GM12878 (cell line): Measurements from ENCODE around the gene COL9A2. TPM values are rescaled to one million over a fixed set of nuclear protein-coding genes. Genes with fewer than 3 reads are reported as not detected.

ENCODE experiments used
- ATAC-seq: fragments of 200-7000 bp; cut with Tn5 transposase; 3 replicates; pipeline ENCODE4 v1.9.1; 2020; ENCODE audit warnings: mild to moderate bottlenecking, moderate library complexity
- BruUV-seq: library from RNA; stranded (reverse); fragments of 400-500 nt; replicated peaks from 2 replicates; lab custom pipeline; 2021; lab: Mats Ljungman, UMichigan
- CTCF ChIA-PET: fragments of 300-600 bp; sonication (Branson Sonifier 250); formaldehyde crosslinking; extraction: SDS; loops from one replicate; lab custom pipeline; 2021; ENCODE audit warnings: inconsistent platforms; lab: Yijun Ruan, JAX
- POLR2A ChIA-PET: fragments of 350-600 bp; formaldehyde crosslinking; extraction: SDS; loops from one replicate; lab custom pipeline; 2021; ENCODE audit warnings: inconsistent platforms; lab: Charles Lee
- RAD21 ChIA-PET: fragments of 300-600 bp; sonication (Branson Sonifier 250); formaldehyde crosslinking; loops from one replicate; lab custom pipeline; 2023; ENCODE audit warnings: antibody characterized with exemption; ENCODE audit not compliant: unreplicated experiment; lab: Charles Lee
- SMC1A ChIA-PET: fragments of 300-600 bp; sonication (Branson Sonifier 250); formaldehyde crosslinking; loops from one replicate; lab custom pipeline; 2023; ENCODE audit not compliant: unreplicated experiment, uncharacterized antibody; lab: Charles Lee
- DNase-seq: peaks from one replicate; pipeline ENCODE4 v3.0.0-alpha.2; 2011; ENCODE audit warnings: low read depth, low spot score
- FAIRE-seq: peaks from 3 replicates; lab custom pipeline; 2011; peaks lifted over from hg19 to GRCh38; lab: Jason Lieb, UNC
- H2AFZ ChIP-seq: 2 replicates; pipeline ENCODE4 v1.6.0; 2011; ENCODE audit warnings: low read depth, low read length, control low read depth; ENCODE audit not compliant: control insufficient read depth
- H3K27ac ChIP-seq: 2 replicates; pipeline ENCODE4 v1.5.1; 2011; ENCODE audit warnings: control low read depth; ENCODE audit not compliant: control insufficient read depth, insufficient read depth
- H3K27me3 ChIP-seq, 2 experiments: replicated peaks in 1 of 2; 2 replicates each; pipeline versions ENCODE4 v1.6.0 to v1.6.1; 2011; ENCODE audit warnings: low read length in 1 of 2; ENCODE audit not compliant: control insufficient read depth in 2 of 2, insufficient read depth in 2 of 2
- H3K36me3 ChIP-seq, 2 experiments: 2 replicates each; pipeline ENCODE4 v1.5.1; 2011; ENCODE audit warnings: low read length in 1 of 2; ENCODE audit not compliant: control insufficient read depth in 2 of 2, insufficient read depth in 2 of 2
- H3K4me1 ChIP-seq: 2 replicates; pipeline ENCODE4 v1.6.1; 2011; ENCODE audit warnings: mild to moderate bottlenecking, low read length, moderate library complexity, mixed read lengths; ENCODE audit not compliant: control insufficient read depth, insufficient read depth
- H3K4me2 ChIP-seq: 2 replicates; pipeline ENCODE4 v1.6.0; 2011; ENCODE audit warnings: control low read depth; ENCODE audit not compliant: control insufficient read depth, insufficient read depth
- H3K4me3 ChIP-seq: fragments of 200-600 bp; sonication (generic); 2 replicates; pipeline ENCODE4 v1.5.1; 2016
- H3K79me2 ChIP-seq: 2 replicates; pipeline ENCODE4 v1.6.0; 2011; ENCODE audit warnings: low read length; ENCODE audit not compliant: control insufficient read depth, insufficient read depth
- H3K9ac ChIP-seq: 2 replicates; pipeline ENCODE4 v1.8.0; 2011; ENCODE audit warnings: low read length, control low read depth, mixed read lengths; ENCODE audit not compliant: control insufficient read depth, insufficient read depth
- H3K9me3 ChIP-seq: replicated peaks from 3 replicates; pipeline ENCODE4 v1.5.1; 2011; ENCODE audit warnings: mild to moderate bottlenecking, low read length; ENCODE audit not compliant: control insufficient read depth, insufficient read depth
- H4K20me1 ChIP-seq: 2 replicates; pipeline ENCODE4 v1.6.0; 2011; ENCODE audit not compliant: control insufficient read depth, insufficient read depth
- BACH1 ChIP-seq: fragments of 450-650 bp; IDR thresholded peaks from 2 replicates; pipeline ENCODE4 v1.6.1; 2017; ENCODE audit warnings: mild to moderate bottlenecking, borderline replicate concordance
- JUNB ChIP-seq: IDR thresholded peaks from 2 replicates; pipeline ENCODE4 v1.6.1; 2016; ENCODE audit warnings: antibody characterized with exemption, mild to moderate bottlenecking
- POLR2A ChIP-seq: IDR thresholded peaks from 2 replicates; pipeline ENCODE4 v1.6.1; 2011; ENCODE audit warnings: low read depth, mild to moderate bottlenecking, low read length
- RB1 ChIP-seq: fragments of 450-650 bp; formaldehyde crosslinking; IDR thresholded peaks from 2 replicates; pipeline ENCODE4 v1.6.1; 2017; ENCODE audit warnings: mild to moderate bottlenecking, borderline replicate concordance
- RBBP5 ChIP-seq: fragments of 200-600 bp; sonication (generic); conservative IDR thresholded peaks from 2 replicates; pipeline ENCODE4 v1.6.1; 2016
- SIN3A ChIP-seq: IDR thresholded peaks from 2 replicates; pipeline ENCODE4 v1.6.1; 2012; ENCODE audit warnings: low read depth, low read length, improper control_type of control experiment
- STAT1 ChIP-seq: fragments of 450-650 bp; conservative IDR thresholded peaks from 2 replicates; pipeline ENCODE4 v1.6.1; 2014; ENCODE audit warnings: antibody characterized with exemption, mild to moderate bottlenecking
- SUPT20H ChIP-seq: IDR thresholded peaks from 2 replicates; pipeline ENCODE4 v1.6.1; 2011; ENCODE audit warnings: low read depth, mild to moderate bottlenecking, low read length, moderate library complexity, borderline replicate concordance; ENCODE audit not compliant: control insufficient read depth
- ZSCAN29 ChIP-seq: fragments of 450-650 bp; IDR thresholded peaks from 2 replicates; pipeline ENCODE4 v1.6.1; 2017; ENCODE audit warnings: mild to moderate bottlenecking, moderate library complexity
- WGBS: methylation state at CpG from one replicate; pipeline ENCODE4 v1.1.6; 2016; ENCODE audit warnings: low lambda C conversion rate; ENCODE audit not compliant: insufficient replicate concordance, insufficient coverage; ENCODE audit errors: missing lambda C conversion rate; 5-methylcytosine and 5-hydroxymethylcytosine counted together
- in situ Hi-C: fragments of 300-500 bp; cut with MboI; formaldehyde crosslinking; loops from 9 replicates; pipeline ENCODE4 v1.14.3; 2018; ENCODE audit warnings: mixed read lengths
- intact Hi-C: fragments of 100-400 bp; cut with micrococcal nuclease; formaldehyde crosslinking; loops from one replicate; pipeline ENCODE4 v1.14.2; 2022; ENCODE audit not compliant: unreplicated experiment
- polyA plus RNA-seq, 11 experiments: library from polyadenylated mRNA; depleted of rRNA in 4 of 11; unstranded in 6 of 11; stranded (reverse) in 5 of 11; fragments of >200 nt; fragmentation: Nextera tagmentation in 4 of 11; fragmentation: Illumina TruSeq in 1 of 11; extraction: Ambion mirVana in 4 of 11; extraction: Trizol in 1 of 11; gene quantifications; 1 replicate in 1 of 11; 2 replicates in 10 of 11; pipeline versions ENCODE4 v1.2.1 to v1.2.3, GENCODE V29; 2011 to 2016; ENCODE audit warnings: inconsistent platforms in 2 of 11, missing spikeins in 2 of 11, low read depth in 1 of 11
- total RNA-seq, 4 experiments: library from RNA; depleted of rRNA in 3 of 4; stranded (reverse); fragments of >200 nt in 3 of 4; fragmentation: Illumina TruSeq in 1 of 4; extraction: Trizol in 1 of 4; gene quantifications; 2 replicates each; pipeline versions ENCODE4 v1.2.1 to v1.2.3, GENCODE V29; 2013 to 2021
- TF ChIP-seq, protein P1 (sequence below): fragments of 450-650 bp; IDR thresholded peaks from 2 replicates; pipeline ENCODE4 v1.6.1; 2017; ENCODE audit warnings: low read depth, mild to moderate bottlenecking, moderate library complexity

COL9A2 gene
- total and polyA plus RNA-seq, 10 of the 15 experiments (the other 5 are each of a cell fraction or from before 2014, with no cell fraction given) = 3.1 to 63.3 (median 22.4) TPM

DNA sequence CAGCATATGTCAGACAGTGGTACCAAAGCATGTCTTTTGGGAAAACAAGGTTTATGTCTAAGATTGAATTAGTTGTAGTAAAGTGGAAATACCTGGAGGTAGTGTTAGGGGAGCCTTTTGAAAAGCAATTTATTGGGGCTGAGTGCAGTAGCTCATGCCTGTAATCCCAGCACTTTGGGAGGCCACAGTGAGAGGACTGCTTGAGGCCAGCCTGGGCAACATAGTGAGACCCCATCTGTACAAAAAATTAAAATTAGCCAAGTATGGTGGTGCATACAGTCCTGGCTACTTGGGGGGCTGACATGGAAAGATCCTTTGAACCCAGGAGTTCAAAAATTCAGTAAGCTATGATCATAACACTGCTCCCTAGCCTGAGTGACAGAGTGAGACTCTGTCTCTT lies 51.8 kb downstream of the COL9A2 start (continued):
- TF ChIP-seq RBBP5 (no peak), STAT1 (no peak), SIN3A (no peak), POLR2A (no peak), ZSCAN29 (no peak), RB1 (no peak), BACH1 (no peak)
- TF ChIP-seq, protein P1, sequence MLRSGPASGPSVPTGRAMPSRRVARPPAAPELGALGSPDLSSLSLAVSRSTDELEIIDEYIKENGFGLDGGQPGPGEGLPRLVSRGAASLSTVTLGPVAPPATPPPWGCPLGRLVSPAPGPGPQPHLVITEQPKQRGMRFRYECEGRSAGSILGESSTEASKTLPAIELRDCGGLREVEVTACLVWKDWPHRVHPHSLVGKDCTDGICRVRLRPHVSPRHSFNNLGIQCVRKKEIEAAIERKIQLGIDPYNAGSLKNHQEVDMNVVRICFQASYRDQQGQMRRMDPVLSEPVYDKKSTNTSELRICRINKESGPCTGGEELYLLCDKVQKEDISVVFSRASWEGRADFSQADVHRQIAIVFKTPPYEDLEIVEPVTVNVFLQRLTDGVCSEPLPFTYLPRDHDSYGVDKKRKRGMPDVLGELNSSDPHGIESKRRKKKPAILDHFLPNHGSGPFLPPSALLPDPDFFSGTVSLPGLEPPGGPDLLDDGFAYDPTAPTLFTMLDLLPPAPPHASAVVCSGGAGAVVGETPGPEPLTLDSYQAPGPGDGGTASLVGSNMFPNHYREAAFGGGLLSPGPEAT = no peak
- TF ChIP-seq, all 136 proteins: peak for 0

DNA sequence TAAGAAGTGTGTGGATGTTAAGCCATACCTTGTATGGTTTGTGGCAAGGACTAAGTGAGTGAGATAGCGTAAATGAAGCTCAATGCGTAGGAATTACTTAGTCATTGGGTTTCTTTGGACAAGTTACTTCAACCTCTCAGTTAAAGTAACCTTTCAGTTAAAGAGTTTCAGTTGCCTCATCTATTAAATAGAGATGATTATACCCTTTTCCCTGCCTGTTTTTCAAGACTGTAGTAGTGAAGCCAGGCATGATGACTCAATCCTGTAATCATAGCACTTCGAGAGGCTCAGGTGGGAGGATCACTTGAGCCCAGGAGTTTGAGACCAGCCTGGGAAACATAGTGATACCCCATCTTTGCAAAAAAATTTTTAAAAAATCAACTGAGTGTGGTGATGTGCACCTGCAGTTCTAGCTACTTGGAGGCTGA lies 52.7 kb downstream of the COL9A2 start:
- H3K27ac ChIP-seq = no peak overlapping the region
- no peaks in the 10 kb centered on the region for H3K9me3 ChIP-seq
- H3K27me3 ChIP-seq = no peaks in the 10 kb centered on the region
- DNase-seq (no peak), ATAC-seq (peak; percentile 69), FAIRE-seq (no peak)
- intact Hi-C loops (no loop called here), in situ Hi-C loops (no loop called here)
- SMC1A ChIA-PET = interaction anchor here (1.2 to 3.1 kb wide), 2 partner anchors 111 to 121 kb away, joined by 4 to 10 read pairs; no protein-coding TSS in a partner anchor
- RAD21 ChIA-PET = interaction anchor here (0.6 to 0.7 kb wide), 3 partner anchors 9 to 73 kb away, joined by 3 read pairs; no protein-coding TSS in a partner anchor
- no peak overlapping the region for H3K9ac ChIP-seq
- TF ChIP-seq JUNB = peak; percentile 71
- TF ChIP-seq SUPT20H = no peak
- H3K79me2 ChIP-seq = peaks cover 7% of the 10 kb centered on the region
- WGBS = 29% methylated on average over 3 of the region's 3 CpGs
- H3K36me3 ChIP-seq = peaks cover 0 to 12% of the 10 kb centered on the region in 2 experiments; a peak in 3 of 4 replicates
- H2AFZ ChIP-seq = no peak overlapping the region
- no peaks in the 10 kb centered on the region for H4K20me1 ChIP-seq
- H3K4me1 ChIP-seq = peaks cover 5% of the 10 kb centered on the region; the same call in 1 of the 2 replicates
- BruUV-seq = no TSS peak
- POLR2A ChIA-PET = interaction anchor here (1.0 kb wide), 1 partner anchor 82 kb away, joined by 3 read pairs; no protein-coding TSS in a partner anchor
- peak overlapping the region; percentile 43; the same call in 1 of the 2 replicates for H3K4me2 ChIP-seq
- CTCF ChIA-PET = interaction anchor here (1.7 to 2.5 kb wide), 2 partner anchors 112 to 120 kb away, joined by 6 to 7 read pairs; no protein-coding TSS in a partner anchor
- no peak overlapping the region for H3K4me3 ChIP-seq
